K562 (cell line): ENCODE measurements around the gene C13orf46. TPM values are rescaled to one million over a fixed set of nuclear protein-coding genes. Genes with fewer than 3 reads are reported as not detected.

ENCODE experiments used
- ATAC-seq: fragments of 200-7000 bp; cut with Tn5 transposase; 3 replicates; pipeline ENCODE4 v1.9.1; 2020; ENCODE audit warnings: moderate library complexity
- BruUV-seq: library from RNA; stranded (reverse); fragments of 400-500 nt; replicated peaks from 2 replicates; lab custom pipeline; 2021; lab: Mats Ljungman, UMichigan
- CTCF ChIA-PET: fragments of 300-600 bp; formaldehyde crosslinking; extraction: SDS; loops from one replicate; lab custom pipeline; 2021; ENCODE audit warnings: low intra/inter-chr PET ratio; lab: Yijun Ruan, JAX
- POLR2A ChIA-PET: fragments of 300-600, 350-650 bp; sonication (Branson Sonifier 250); formaldehyde crosslinking; extraction: SDS; loops from one replicate; lab custom pipeline; 2021; ENCODE audit warnings: antibody characterized with exemption, inconsistent platforms; lab: Yijun Ruan, JAX
- DNase-seq, 4 experiments: peaks; one replicate each; pipeline versions ENCODE4 v3.0.0 to v3.0.0-alpha.2; 2011 to 2018; ENCODE audit warnings: low spot score in 3 of 4, mixed read lengths in 3 of 4; ENCODE audit errors: extremely low read depth in 1 of 4
- FAIRE-seq: peaks from 2 replicates; lab custom pipeline; 2011; peaks lifted over from hg19 to GRCh38; lab: Jason Lieb, UNC
- H2AFZ ChIP-seq: 2 replicates; pipeline ENCODE4 v1.6.0; 2011; ENCODE audit warnings: low read depth, low read length, control low read depth, inconsistent platforms
- H3K27ac ChIP-seq: fragments of 200-600 bp; 3 replicates; pipeline ENCODE4 v1.8.0; 2011; ENCODE audit warnings: low read depth, mild to moderate bottlenecking, control low read depth, inconsistent platforms, low read length, moderate library complexity, mixed read lengths; ENCODE audit errors: extremely low read depth
- H3K27me3 ChIP-seq, 2 experiments: fragments of 300-600 bp in 1 of 2; 2 replicates in 1 of 2; 3 replicates in 1 of 2; pipeline versions ENCODE4 v1.6.0 to v1.8.0; 2011; ENCODE audit warnings: inconsistent platforms in 2 of 2, low read length in 2 of 2, mild to moderate bottlenecking in 1 of 2, mixed read lengths in 1 of 2, moderate library complexity in 1 of 2; ENCODE audit not compliant: control insufficient read depth in 2 of 2, insufficient read depth in 2 of 2
- H3K36me3 ChIP-seq: fragments of 300-600 bp; 3 replicates; pipeline ENCODE4 v1.8.0; 2011; ENCODE audit warnings: mild to moderate bottlenecking, low read length, inconsistent platforms; ENCODE audit not compliant: control insufficient read depth, insufficient read depth
- H3K4me1 ChIP-seq, 2 experiments: fragments of 200-600 bp in 1 of 2; replicated peaks in 1 of 2; 2 replicates in 1 of 2; 3 replicates in 1 of 2; pipeline versions ENCODE4 v1.5.1 to v1.8.0; 2011; ENCODE audit warnings: inconsistent platforms in 2 of 2, low read length in 2 of 2, mild to moderate bottlenecking in 1 of 2, mixed read lengths in 1 of 2, moderate library complexity in 1 of 2; ENCODE audit not compliant: control insufficient read depth in 2 of 2, insufficient read depth in 2 of 2
- H3K4me2 ChIP-seq: 2 replicates; pipeline ENCODE4 v1.6.1; 2011; ENCODE audit warnings: low read length, control low read depth, inconsistent platforms, mixed read lengths; ENCODE audit not compliant: insufficient read depth
- H3K4me3 ChIP-seq: fragments of 200-600 bp; sonication (generic), shearing (Covaris generic); 2 replicates; pipeline ENCODE4 v1.5.1; 2016; ENCODE audit warnings: control low read depth, inconsistent platforms
- H3K79me2 ChIP-seq: fragments of 200-600 bp; 3 replicates; pipeline ENCODE4 v1.8.0; 2011; ENCODE audit warnings: low read length, inconsistent platforms; ENCODE audit not compliant: control insufficient read depth, insufficient read depth
- H3K9ac ChIP-seq, 2 experiments: 2 replicates each; pipeline versions ENCODE4 v1.6.0 to v1.6.1; 2011; ENCODE audit warnings: low read depth in 2 of 2, low read length in 2 of 2, control low read depth in 1 of 2, inconsistent platforms in 1 of 2, mild to moderate bottlenecking in 1 of 2, mixed read lengths in 1 of 2; ENCODE audit not compliant: insufficient read depth in 1 of 2
- H3K9me1 ChIP-seq: one replicate; pipeline ENCODE4 v1.6.0; 2011; ENCODE audit warnings: inconsistent platforms, mild to moderate bottlenecking, low read length, moderate library complexity; ENCODE audit not compliant: control insufficient read depth, insufficient read depth
- H3K9me3 ChIP-seq: replicated peaks from 2 replicates; pipeline ENCODE4 v1.5.1; 2011; ENCODE audit warnings: low read depth, low read length, inconsistent platforms; ENCODE audit not compliant: control insufficient read depth, insufficient read depth
- H4K20me1 ChIP-seq: replicated peaks from 2 replicates; pipeline ENCODE4 v1.6.1; 2011; ENCODE audit warnings: low read length, inconsistent platforms, mixed read lengths; ENCODE audit not compliant: control insufficient read depth, insufficient read depth
- ARHGAP35 ChIP-seq: fragments of 450-650 bp; IDR thresholded peaks from 2 replicates; pipeline ENCODE4 v1.6.1; 2018; ENCODE audit not compliant: partially characterized antibody
- BRCA1 ChIP-seq, 2 experiments: fragments of 450-650 bp in 1 of 2; sonication (generic) in 1 of 2; formaldehyde crosslinking in 1 of 2; IDR thresholded peaks; 2 replicates each; pipeline versions ENCODE4 v1.5.0 to v1.6.1; 2017 to 2020; ENCODE audit warnings: mild to moderate bottlenecking in 1 of 2, missing genetic modification reagents in 1 of 2
- CSDE1 ChIP-seq, 2 experiments: fragments of 450-650 bp; IDR thresholded peaks; 2 replicates each; pipeline ENCODE4 v1.6.1; 2016; ENCODE audit warnings: mild to moderate bottlenecking in 1 of 2
- ESRRA ChIP-seq: fragments of 450-650 bp; IDR thresholded peaks from 2 replicates; pipeline ENCODE4 v1.6.1; 2014; ENCODE audit warnings: low read depth, mild to moderate bottlenecking, moderate library complexity, borderline replicate concordance
- POLR2G ChIP-seq: fragments of 200-400 bp; formaldehyde crosslinking; IDR thresholded peaks from 2 replicates; pipeline ENCODE4 v1.6.1; 2017; ENCODE audit warnings: low read depth, mild to moderate bottlenecking, antibody characterized with exemption, low read length, moderate library complexity
- WGBS: fragments of 100-300 bp; shearing (Covaris generic); methylation state at CpG from one replicate; pipeline ENCODE4 v1.1.6; 2016; ENCODE audit warnings: low coverage, mixed read lengths; ENCODE audit not compliant: insufficient coverage; ENCODE audit errors: missing lambda C conversion rate; 5-methylcytosine and 5-hydroxymethylcytosine counted together
- in situ Hi-C: fragments of 300-500 bp; cut with MboI; formaldehyde crosslinking; loops from 4 replicates; pipeline ENCODE4 v1.15.0; 2018; ENCODE audit warnings: inconsistent platforms, mixed read lengths
- intact Hi-C: fragments of 100-400 bp; cut with micrococcal nuclease; formaldehyde crosslinking; loops from 2 replicates; pipeline ENCODE4 v1.14.2; 2022
- polyA plus RNA-seq, 8 experiments: library from polyadenylated mRNA; depleted of rRNA in 4 of 8; stranded (reverse) in 5 of 8; unstranded in 3 of 8; fragments of >200 nt; fragmentation: Nextera tagmentation in 2 of 8; fragmentation: Illumina TruSeq in 1 of 8; extraction: Ambion mirVana in 2 of 8; extraction: Trizol in 1 of 8; gene quantifications; 2 replicates each; pipeline versions ENCODE4 v1.2.1 to v1.2.3, GENCODE V29; 2011 to 2014; ENCODE audit warnings: inconsistent platforms in 1 of 8, missing spikeins in 1 of 8
- total RNA-seq, 7 experiments: library from RNA; depleted of rRNA in 6 of 7; stranded (reverse); fragments of >200 nt in 6 of 7; fragmentation: Illumina TruSeq in 2 of 7; extraction: Trizol in 2 of 7; gene quantifications; 2 replicates each; pipeline versions ENCODE4 v1.2.1 to v1.2.3, GENCODE V29; 2011 to 2021; ENCODE audit warnings: low replicate concordance in 1 of 7
- TF ChIP-seq, protein P1 (sequence below): fragments of 450-650 bp; IDR thresholded peaks from 2 replicates; pipeline ENCODE4 v1.6.1; 2018; ENCODE audit not compliant: partially characterized antibody

Gene C13orf46
- total and polyA plus RNA-seq, 9 of the 15 experiments (the other 6 are each of a cell fraction or from before 2014, with no cell fraction given), result 0.04 to 0.24 (median 0.05) TPM; not detected in 4

DNA sequence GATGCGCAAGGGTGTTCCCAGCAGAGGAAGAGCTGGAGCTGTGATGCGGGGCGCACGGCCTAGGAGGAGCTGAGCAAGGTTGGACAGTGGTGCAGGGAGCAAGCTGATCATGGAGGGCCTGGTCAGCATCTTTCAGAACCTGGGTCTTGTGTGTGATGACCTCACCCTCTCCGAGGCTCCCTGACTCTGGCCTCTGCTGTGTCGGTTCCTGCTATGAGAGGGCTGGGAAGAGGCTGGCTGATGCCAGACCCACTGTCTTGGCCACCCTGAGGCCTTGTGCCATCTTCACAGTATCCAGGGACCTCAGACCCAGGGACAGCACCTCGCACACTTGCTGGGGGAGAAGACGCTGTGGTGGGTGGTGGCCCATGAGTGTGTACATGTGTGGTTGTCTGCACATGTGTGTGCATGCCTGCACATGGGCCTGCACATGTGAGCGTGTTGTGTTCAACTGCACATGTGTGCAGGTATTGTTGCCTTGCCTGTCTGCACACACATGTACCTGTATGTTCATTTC lies 16.5 kb upstream of the C13orf46 start:
- DNase-seq, result no peak
- Histone ChIP-seq H3K27me3 (no peaks in the 10 kb centered on the region), H3K9me3 (no peaks in the 10 kb centered on the region; the same call in 1 of the 2 replicates), H3K4me3 (no peak overlapping the region), H3K27ac (no peak overlapping the region), H2AFZ (no peak overlapping the region), H3K9ac (no peak overlapping the region), H3K9me1 (no peaks in the 10 kb centered on the region), H3K79me2 (no peaks in the 10 kb centered on the region), H4K20me1 (no peaks in the 10 kb centered on the region), H3K4me2 (no peak overlapping the region)
- FAIRE-seq, result no peak
- BruUV-seq, result no TSS peak
- ATAC-seq, result no peak
- TF ChIP-seq BRCA1 (IDR thresholded peaks at IDR 0.05) (no peak), BRCA1 (CRISPR knock-in tag; IDR thresholded peaks at IDR 0.05) (no peak), POLR2G (0 out of 2 replicates have a peak, but pooled peaks have one; percentile 24)
- TF ChIP-seq, all 486 proteins: peak for 1
- Histone ChIP-seq H3K36me3 (peaks cover 25% of the 10 kb centered on the region; the same call in 2 of the 3 replicates), H3K4me1 (peaks cover 0 to 4% of the 10 kb centered on the region in 2 experiments; a peak in 1 of 5 replicates)
- in situ Hi-C loops, result no loop called here
- POLR2A ChIA-PET, result no interaction called here
- intact Hi-C loops, result no loop called here
- CTCF ChIA-PET, result no interaction called here
- WGBS, result 94% methylated on average over 8 of the region's 9 CpGs

DNA sequence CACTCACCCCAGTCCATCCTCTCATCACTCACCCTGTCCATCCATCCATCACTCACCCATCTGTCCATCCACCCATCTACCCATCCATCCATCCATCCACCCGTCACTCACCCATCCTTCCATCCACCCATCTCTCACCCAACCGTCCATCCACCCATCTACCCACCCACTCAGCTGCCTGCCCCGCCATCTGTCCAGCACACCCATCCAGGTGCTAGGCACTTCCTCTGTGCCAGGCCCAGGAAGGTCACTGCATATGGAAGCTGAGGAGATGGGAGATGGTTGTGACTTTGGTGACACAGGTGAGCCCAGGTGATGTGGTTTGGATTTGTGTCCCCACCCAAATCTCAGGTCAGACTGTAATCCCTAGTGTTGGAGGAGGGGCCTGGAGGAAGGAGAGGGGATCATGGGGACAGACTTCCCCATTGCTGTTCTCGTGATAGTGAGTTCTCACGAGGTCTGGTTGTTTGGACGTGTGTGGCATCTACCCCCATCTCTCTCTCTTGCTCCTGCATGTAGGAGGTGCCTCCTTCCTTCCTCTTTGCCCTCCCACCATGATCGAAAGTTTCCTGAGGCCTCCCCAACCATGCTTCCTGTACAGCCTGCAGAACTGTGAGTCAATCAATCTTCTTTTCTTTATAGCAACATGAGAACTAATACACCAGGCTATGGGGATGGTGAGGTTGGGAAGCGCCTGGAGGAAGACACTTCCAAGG lies 15.9 kb upstream of the C13orf46 start:
- in situ Hi-C loops (no loop called here), intact Hi-C loops (no loop called here)
- H3K4me2 ChIP-seq, result no peak overlapping the region
- no peak overlapping the region for H3K4me3 ChIP-seq
- no peak overlapping the region for H3K27ac ChIP-seq
- no peaks in the 10 kb centered on the region for H3K9me1 ChIP-seq
- DNase-seq (no peak), FAIRE-seq (no peak), ATAC-seq (no peak)
- H3K4me1 ChIP-seq, result no peaks in the 10 kb centered on the region
- TF ChIP-seq CSDE1 (IDR thresholded peaks at IDR 0.05) (no peak), ESRRA (no peak), ARHGAP35 (peak; percentile 71)
- TF ChIP-seq, protein P1, sequence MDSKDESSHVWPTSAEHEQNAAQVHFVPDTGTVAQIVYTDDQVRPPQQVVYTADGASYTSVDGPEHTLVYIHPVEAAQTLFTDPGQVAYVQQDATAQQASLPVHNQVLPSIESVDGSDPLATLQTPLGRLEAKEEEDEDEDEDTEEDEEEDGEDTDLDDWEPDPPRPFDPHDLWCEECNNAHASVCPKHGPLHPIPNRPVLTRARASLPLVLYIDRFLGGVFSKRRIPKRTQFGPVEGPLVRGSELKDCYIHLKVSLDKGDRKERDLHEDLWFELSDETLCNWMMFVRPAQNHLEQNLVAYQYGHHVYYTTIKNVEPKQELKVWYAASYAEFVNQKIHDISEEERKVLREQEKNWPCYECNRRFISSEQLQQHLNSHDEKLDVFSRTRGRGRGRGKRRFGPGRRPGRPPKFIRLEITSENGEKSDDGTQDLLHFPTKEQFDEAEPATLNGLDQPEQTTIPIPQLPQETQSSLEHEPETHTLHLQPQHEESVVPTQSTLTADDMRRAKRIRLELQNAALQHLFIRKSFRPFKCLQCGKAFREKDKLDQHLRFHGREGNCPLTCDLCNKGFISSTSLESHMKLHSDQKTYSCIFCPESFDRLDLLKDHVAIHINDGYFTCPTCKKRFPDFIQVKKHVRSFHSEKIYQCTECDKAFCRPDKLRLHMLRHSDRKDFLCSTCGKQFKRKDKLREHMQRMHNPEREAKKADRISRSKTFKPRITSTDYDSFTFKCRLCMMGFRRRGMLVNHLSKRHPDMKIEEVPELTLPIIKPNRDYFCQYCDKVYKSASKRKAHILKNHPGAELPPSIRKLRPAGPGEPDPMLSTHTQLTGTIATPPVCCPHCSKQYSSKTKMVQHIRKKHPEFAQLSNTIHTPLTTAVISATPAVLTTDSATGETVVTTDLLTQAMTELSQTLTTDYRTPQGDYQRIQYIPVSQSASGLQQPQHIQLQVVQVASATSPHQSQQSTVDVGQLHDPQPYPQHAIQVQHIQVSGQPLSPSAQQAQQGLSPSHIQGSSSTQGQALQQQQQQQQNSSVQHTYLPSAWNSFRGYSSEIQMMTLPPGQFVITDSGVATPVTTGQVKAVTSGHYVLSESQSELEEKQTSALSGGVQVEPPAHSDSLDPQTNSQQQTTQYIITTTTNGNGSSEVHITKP, result no peak
- no peaks in the 10 kb centered on the region for H3K79me2 ChIP-seq
- ChIA-PET POLR2A (no interaction called here), CTCF (no interaction called here)
- no TSS peak for BruUV-seq
- no peaks in the 10 kb centered on the region for H3K27me3 ChIP-seq
- H3K9ac ChIP-seq, result no peak overlapping the region
- H2AFZ ChIP-seq, result no peak overlapping the region
- H4K20me1 ChIP-seq, result no peaks in the 10 kb centered on the region
- no peaks in the 10 kb centered on the region; the same call in 1 of the 2 replicates for H3K9me3 ChIP-seq
- 94% methylated on average over 7 of the region's 8 CpGs for whole genome bisulfite sequencing
- peaks cover 25% of the 10 kb centered on the region; the same call in 2 of the 3 replicates for H3K36me3 ChIP-seq
